ENCODE data around the gene SPATA6.
"Not testable (repeated sequence)": the region's sequence is repeated elsewhere in the genome, so short reads cannot be mapped to it uniquely, and the experiment has no call there.

SPATA6 gene

DNA sequence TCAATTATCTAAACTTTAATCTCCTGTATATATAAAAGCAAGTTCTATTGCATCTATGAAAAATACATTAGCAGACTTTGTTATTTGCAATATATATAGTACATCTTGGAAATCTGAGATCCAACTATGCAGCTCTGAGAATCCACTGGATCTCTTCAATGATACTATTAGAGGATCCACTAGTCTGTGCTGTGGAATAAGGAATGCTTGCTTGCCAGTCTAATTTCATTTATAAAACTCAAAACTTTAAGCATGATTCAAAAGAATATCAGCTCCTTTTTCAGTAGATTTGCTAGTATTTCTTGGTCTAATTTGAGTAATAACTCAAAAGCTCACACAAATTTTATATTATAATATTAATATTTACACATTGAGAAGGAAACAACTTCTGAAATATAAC, 115.1 kb downstream of the SPATA6 start:
- DNase-seq (ENCODE audit: low spot score): no peak

GRCh38 chr1:48344373-48344772, 127.6 kb downstream of the SPATA6 start:
- DNase-seq (ENCODE audit: low spot score): no peak

- no peak for DNase-seq (ENCODE audit: low spot score)
Measured at GRCh38 chr1:48341221-48341620, 130.8 kb downstream of the SPATA6 start.

DNA sequence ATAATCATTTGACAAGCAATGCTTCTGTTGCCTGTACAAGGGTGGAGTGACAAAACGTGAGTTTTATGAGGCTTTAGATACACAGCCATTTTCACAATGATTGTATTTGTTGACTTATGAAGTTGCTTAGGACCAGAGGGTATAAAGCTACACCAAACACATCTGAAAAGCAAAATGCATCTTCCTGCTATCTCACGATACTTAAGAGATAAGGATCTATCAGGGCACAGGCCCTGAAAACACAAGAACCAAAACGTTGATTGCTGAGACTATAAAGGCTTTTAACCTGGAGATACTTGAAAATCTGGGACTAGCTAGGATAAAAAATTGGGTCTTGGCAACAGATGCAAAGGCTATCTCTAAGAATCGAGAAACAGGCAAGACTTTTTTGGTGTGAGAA, 133.7 kb downstream of the SPATA6 start:
- no peak for DNase-seq (ENCODE audit: low spot score)

DNA sequence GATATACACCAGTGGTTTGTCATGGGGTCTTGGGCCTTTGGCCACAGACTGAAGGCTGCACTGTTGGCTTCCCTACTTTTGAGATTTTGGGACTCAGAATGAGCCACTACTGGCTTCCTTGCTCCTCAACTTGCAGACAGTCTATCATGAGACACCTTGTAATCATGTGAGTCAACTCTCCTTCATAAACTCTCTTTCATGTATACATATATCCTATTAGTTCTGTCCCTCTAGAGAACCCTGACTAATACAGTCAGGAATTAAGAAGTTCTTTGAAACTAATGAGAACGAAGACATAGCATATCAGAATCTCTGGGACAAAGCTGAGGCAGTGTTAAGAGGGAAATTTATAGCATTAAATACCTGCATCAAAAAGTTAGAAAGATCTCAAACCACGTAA, 138.7 kb downstream of the SPATA6 start:
- no peak for DNase-seq (ENCODE audit: low spot score)

- no peak for DNase-seq (ENCODE audit: low spot score)
Measured at GRCh38 chr1:48332115-48332514, 139.9 kb downstream of the SPATA6 start.

DNA sequence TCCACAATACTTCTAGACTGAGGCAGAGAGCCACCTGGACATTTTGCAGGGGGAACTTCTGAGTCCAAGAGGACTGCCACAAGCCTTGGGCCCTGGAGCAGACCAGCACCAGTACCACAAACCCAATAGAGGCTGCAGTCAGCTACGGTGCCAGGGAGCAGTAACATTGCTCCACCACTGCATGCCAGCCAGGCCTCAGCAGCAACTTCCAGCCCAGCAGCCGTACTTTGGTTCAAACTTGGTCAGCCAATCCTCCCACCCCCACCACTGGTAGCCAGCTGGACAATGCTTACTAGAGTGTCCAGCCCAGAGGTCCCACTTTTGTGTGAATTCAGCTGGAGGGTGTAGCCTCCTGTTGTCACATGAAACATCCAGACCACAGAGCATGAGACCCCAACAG, 142.1 kb downstream of the SPATA6 start:
- no peak for DNase-seq (ENCODE audit: low spot score)

DNA sequence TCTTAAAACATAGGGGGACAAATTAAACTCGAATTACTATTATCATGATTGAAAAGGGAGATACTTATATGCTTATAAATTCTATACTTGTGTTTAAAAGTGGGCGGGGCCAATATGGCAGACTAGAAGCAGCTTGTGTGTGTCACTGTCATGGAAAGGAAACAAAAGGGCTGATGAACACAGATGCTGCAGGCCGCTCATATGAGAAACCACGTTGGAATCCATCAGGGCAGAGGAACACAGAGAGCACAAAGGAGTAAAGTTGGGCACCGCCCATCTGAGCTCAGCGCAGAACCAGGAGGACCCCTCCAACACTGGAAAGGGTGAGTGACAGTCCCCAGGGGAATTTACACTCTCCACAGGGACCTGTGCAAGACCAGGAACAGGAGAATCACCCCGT, 142.5 kb downstream of the SPATA6 start:
- DNase-seq (ENCODE audit: low spot score): no peak

- DNase-seq (ENCODE audit: low spot score): not testable (repeated sequence)
Measured at GRCh38 chr1:48311829-48312228, 160.2 kb downstream of the SPATA6 start.

DNA sequence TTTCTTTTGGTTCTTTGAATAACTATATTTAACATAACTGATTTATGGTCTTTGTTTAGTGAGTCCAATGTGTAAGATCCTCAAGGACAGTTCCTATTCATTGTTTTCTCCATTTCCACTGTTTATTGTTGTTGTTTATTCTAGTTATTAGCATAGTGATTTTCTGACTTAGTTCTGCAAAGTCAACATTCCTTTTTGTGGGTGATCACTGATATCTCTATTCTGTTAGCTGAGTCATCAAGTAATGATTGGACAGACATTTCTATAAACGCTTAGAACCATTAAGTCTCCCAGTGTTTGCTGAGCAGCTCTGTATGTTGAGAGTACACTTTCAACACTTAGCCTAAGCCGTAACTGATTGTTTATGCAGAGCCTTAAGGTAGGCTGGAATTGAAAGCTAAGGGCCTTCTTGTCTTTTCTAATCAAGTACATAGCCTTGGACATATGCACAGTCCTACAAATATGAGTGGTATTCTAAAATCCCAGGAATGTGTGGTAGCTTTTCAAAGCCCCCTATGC, 162.4 kb downstream of the SPATA6 start:
- DNase-seq (ENCODE audit: low spot score): no peak

DNA sequence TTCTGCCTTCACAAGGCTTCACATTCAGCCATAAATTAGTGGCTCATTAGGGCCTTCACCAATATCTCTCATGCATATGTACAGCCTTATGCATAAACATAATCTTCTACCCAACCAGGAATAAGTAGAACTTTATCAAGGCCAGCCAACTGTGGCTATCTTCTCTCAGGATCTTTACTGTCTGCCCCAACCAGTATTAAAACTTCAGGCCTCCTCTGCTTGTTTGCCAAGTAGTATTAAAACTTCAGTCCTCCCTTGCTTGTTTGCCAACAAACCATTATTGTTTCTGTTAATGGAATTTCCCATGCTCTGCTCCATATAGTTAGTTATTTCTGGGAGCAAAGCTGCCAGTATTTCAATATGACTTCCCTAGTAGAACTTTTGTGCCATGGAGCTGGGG, 169.4 kb downstream of the SPATA6 start:
- DNase-seq (ENCODE audit: low spot score): no peak

- DNase-seq (ENCODE audit: low spot score): no peak
Measured at GRCh38 chr1:48294656-48295055, 177.3 kb downstream of the SPATA6 start.

GRCh38 chr1:48294094-48294493, 177.9 kb downstream of the SPATA6 start:
- DNase-seq (ENCODE audit: low spot score): not testable (repeated sequence)

DNA sequence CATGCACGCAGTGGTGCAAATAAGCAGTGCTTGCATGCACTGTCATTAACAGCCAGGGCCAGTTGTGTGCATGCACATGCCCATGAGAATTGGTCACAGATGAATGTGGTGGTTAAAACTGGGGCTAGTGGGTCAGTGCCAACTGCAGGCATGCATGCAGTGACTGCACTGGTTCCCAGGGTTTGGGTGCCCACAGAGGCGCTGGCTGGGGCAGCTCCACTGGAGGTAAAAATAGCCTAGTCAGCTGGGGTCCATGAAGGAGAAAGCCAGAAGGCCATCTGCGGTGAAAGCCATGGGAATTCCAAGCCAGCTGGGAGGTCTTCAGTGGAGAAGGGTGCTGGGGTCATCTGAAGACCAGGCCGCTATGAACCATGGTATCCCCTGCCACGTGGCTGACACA, 179.3 kb downstream of the SPATA6 start:
- DNase-seq (ENCODE audit: low spot score): no peak

GRCh38 chr1:48291421-48291820, 180.6 kb downstream of the SPATA6 start:
- DNase-seq (ENCODE audit: low spot score): no peak

- no peak for DNase-seq (ENCODE audit: low spot score)
Measured at GRCh38 chr1:48285525-48285924, 186.5 kb downstream of the SPATA6 start.

DNA sequence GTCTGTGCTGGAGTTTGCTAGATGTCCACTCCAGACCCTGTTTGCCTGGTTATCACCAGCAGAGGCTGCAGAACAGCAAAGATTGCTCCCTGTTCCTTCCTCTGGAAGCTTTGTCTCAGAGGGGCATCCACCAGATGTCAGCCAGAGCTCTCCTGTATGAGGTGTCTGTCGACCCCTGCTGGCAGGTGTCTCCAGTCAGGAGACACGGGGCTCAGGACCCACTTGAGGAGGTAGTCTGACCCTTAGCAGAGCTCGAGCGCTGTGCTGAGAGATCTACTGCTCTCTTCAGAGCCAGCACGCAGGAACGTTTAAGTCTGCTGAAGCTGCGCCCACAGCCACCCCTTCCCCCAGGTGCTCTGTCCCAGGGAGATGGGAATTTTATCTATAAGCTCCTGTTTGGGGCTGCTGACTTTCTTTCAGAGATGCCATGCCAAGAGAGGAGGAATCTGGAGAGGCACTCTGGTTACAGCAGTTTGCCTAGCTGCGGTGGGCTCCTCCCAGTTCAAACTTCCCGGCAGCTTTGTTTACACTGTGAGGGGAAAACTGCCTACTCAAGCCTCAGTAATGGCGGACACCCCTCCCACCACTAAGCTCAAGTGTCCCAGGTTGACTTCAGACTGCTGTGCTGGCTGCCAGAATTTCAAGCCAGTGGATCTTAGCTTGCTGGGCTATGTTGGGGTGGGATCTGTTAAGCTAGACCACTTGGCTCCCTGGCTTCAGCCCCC, 187.1 kb downstream of the SPATA6 start:
- not testable (repeated sequence) for DNase-seq (ENCODE audit: low spot score)

DNA sequence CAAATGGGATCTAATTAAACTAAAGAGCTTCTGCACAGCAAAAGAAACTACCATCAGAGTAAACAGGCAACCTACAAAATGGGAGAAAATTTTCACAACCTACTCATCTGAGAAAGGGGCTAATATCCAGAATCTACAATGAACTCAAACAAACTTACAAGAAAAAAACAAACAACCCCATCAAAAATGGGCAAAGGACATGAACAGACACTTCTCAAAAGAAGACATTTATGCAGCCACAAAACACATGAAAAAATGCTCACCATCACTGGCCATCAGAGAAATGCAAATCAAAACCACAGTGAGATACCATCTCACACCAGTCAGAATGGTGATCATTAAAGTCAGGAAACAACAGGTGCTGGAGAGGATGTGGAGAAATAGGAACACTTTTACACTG, 189.7 kb downstream of the SPATA6 start:
- DNase-seq (ENCODE audit: low spot score): not testable (repeated sequence)

DNA sequence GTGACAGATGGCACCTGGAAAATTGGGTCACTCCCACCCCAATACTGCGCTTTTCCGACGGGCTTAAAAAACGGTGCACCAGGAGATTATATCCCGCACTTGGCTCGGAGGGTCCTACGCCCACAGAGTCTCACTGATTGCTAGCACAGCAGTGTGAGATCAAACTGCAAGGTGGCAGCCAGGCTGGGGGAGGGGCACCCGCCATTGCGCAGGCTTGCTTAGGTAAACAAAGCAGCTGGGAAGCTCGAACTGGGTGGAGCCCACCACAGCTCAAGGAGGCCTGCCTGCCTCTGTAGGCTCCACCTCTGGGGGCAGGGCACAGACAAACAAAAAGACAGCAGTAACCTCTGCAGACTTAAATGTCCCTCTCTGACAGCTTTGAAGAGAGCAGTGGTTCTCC, 194.6 kb downstream of the SPATA6 start:
- not testable (repeated sequence) for DNase-seq (ENCODE audit: low spot score)

- DNase-seq (ENCODE audit: low spot score): no peak
Measured at GRCh38 chr1:48266576-48266975, 205.4 kb downstream of the SPATA6 start.

DNA sequence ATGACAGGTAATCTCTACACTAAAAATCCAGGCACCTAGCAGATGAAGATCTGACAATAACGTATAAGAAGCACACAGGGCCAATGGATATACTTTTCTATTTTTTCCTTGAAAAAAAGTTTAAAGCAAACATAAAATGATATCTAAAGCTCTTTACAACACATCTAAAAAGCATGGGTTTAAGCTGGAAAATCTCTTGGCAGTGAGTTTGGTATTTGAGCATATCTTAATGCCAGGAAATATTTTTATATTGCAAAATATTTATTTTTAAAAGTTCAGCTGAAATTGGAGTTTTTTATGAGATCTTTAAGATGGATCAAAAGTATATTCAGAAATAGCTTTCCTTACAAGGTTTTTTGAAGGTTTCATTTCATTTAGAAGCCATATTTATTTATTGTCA, 209.0 kb downstream of the SPATA6 start:
- no peak for DNase-seq (ENCODE audit: low spot score)

- DNase-seq (ENCODE audit: low spot score): no peak
Measured at GRCh38 chr1:48261881-48262400, 210.1 kb downstream of the SPATA6 start.

DNA sequence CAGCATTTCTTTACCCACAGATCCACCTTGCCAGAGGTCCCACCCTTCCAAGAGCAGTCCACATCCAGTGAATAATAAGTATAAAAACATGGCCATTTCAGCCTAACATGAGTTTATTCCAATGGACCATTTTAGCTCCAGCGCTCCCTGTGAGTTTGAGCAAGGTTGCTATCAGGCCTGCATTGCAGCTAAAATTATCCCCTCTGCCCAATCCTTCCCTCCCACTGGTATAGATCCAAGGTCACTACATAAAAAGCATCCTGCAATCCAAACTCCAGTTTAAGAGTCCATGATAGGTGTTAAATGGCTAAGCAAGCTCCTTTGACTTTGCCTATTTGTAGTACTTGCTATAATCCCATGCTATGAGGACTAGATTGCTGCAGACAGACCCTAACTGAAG, 213.9 kb downstream of the SPATA6 start:
- no peak for DNase-seq (ENCODE audit: low spot score)

DNA sequence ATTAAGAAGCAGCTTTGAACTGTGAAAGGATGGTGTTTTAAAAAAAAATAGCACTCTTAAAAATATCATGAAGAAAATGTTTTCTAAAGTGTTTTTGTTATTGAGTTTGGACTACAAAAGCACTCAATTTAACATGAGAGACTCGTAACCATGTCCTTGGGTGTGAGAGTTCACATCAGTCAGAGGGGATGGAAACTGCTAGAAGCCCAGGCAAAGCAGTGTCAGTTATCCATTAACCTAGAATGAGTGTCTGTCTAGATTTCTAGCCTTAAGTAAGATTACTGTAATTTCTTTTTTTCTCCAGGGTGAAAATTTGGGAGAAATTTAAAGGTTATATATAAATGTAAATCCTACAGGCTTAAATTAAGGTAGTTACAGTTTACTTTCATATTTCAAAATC, 217.8 kb downstream of the SPATA6 start:
- no peak for DNase-seq (ENCODE audit: low spot score)
